Measurements from ENCODE around the gene EFHC1.

- TF ChIP-seq, protein P1, sequence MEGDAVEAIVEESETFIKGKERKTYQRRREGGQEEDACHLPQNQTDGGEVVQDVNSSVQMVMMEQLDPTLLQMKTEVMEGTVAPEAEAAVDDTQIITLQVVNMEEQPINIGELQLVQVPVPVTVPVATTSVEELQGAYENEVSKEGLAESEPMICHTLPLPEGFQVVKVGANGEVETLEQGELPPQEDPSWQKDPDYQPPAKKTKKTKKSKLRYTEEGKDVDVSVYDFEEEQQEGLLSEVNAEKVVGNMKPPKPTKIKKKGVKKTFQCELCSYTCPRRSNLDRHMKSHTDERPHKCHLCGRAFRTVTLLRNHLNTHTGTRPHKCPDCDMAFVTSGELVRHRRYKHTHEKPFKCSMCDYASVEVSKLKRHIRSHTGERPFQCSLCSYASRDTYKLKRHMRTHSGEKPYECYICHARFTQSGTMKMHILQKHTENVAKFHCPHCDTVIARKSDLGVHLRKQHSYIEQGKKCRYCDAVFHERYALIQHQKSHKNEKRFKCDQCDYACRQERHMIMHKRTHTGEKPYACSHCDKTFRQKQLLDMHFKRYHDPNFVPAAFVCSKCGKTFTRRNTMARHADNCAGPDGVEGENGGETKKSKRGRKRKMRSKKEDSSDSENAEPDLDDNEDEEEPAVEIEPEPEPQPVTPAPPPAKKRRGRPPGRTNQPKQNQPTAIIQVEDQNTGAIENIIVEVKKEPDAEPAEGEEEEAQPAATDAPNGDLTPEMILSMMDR (conservative IDR thresholded peaks at IDR 0.05; ENCODE audit: low read depth in 2 of 2) = no peak
- TF ChIP-seq EZH2 (IDR thresholded peaks at IDR 0.05; ENCODE audit: low read depth, unreplicated experiment) = no peak
Measured at GRCh38 chr6:52527436-52527835, 107.3 kb downstream of the EFHC1 start.

Measured in GM23338 (cell line).